K562 (cell line): ENCODE results near the gene IL15RA. TPM values are rescaled to one million over a fixed set of nuclear protein-coding genes. Genes with fewer than 3 reads are reported as not detected.
A peak's percentile ranks its signal among the peaks of the same experiment; 100 is the strongest.

ENCODE experiments used
- CBX1 ChIP-seq: sonication (generic); IDR thresholded peaks from 2 replicates; pipeline ENCODE4 v1.6.1; 2016; ENCODE audit warnings: antibody characterized with exemption, low read depth, mild to moderate bottlenecking
- CBX8 ChIP-seq: fragments of 200-600 bp; sonication (generic); IDR thresholded peaks from 2 replicates; pipeline ENCODE4 v1.6.1; 2012; ENCODE audit warnings: borderline replicate concordance, mixed run types, low read depth, mild to moderate bottlenecking, moderate library complexity, mixed read lengths, low read length, control low read depth, inconsistent platforms; ENCODE audit not compliant: poor library complexity, severe bottlenecking; ENCODE audit errors: extremely low read depth
- CEBPB ChIP-seq: fragments of 450-650 bp; IDR thresholded peaks from 2 replicates; pipeline ENCODE4 v1.6.1; 2016; ENCODE audit warnings: missing genetic modification characterization, missing compliant biosample characterization
- HMGN3 ChIP-seq: IDR thresholded peaks from 2 replicates; pipeline ENCODE4 v1.6.1; 2011; ENCODE audit warnings: borderline replicate concordance, low read depth, mild to moderate bottlenecking, mixed read lengths, low read length; ENCODE audit not compliant: insufficient read length; ENCODE audit errors: extremely low read depth
- NR2C2 ChIP-seq, 2 experiments: fragments of 200-800 bp in 1 of 2; sonication (Bioruptor generic) in 1 of 2; sonication (generic) in 1 of 2; formaldehyde crosslinking in 1 of 2; IDR thresholded peaks; 2 replicates each; pipeline versions ENCODE4 v1.6.1 to v1.8.0; 2016 to 2022; ENCODE audit warnings: mild to moderate bottlenecking in 1 of 2, missing compliant biosample characterization in 1 of 2, missing genetic modification characterization in 1 of 2, missing genetic modification reagents in 1 of 2
- NUFIP1 ChIP-seq: fragments of 450-650 bp; IDR thresholded peaks from 2 replicates; pipeline ENCODE4 v1.6.1; 2018; ENCODE audit not compliant: partially characterized antibody
- RBFOX2 ChIP-seq: fragments of 200-400 bp; formaldehyde crosslinking; IDR thresholded peaks from 2 replicates; pipeline ENCODE4 v1.6.1; 2017; ENCODE audit warnings: low read depth, mild to moderate bottlenecking, low read length, moderate library complexity
- RFX5 ChIP-seq: IDR thresholded peaks from 2 replicates; pipeline ENCODE4 v1.6.1; 2011; ENCODE audit warnings: low read depth, mild to moderate bottlenecking, improper control_type of control experiment, low read length
- SMAD2 ChIP-seq: fragments of 150-350 bp; IDR thresholded peaks from 2 replicates; pipeline ENCODE4 v1.6.1; 2014; ENCODE audit warnings: low read depth, mild to moderate bottlenecking, low read length
- SMARCB1 ChIP-seq: IDR thresholded peaks from 2 replicates; pipeline ENCODE4 v1.6.1; 2011; ENCODE audit warnings: improper control_type of control experiment, low read depth; ENCODE audit not compliant: insufficient read length
- TCFL5 ChIP-seq: fragments of 250-450 bp; sonication (Bioruptor Pico); conservative IDR thresholded peaks from 2 replicates; pipeline ENCODE4 v1.6.1; 2021; ENCODE audit warnings: mild to moderate bottlenecking, moderate library complexity, matching md5 sums
- U2AF1 ChIP-seq: fragments of 200-400 bp; formaldehyde crosslinking; optimal IDR thresholded peaks from 2 replicates; pipeline ENCODE3; 2017; ENCODE audit warnings: mild to moderate bottlenecking, low read depth, low read length, moderate library complexity
- ZBTB1 ChIP-seq: sonication (generic); formaldehyde crosslinking; IDR thresholded peaks from 2 replicates; pipeline ENCODE4 v1.8.1; 2023; ENCODE audit warnings: missing genetic modification reagents, low read depth, mild to moderate bottlenecking, borderline replicate concordance
- ZNF124 ChIP-seq: sonication (generic); formaldehyde crosslinking; IDR thresholded peaks from 2 replicates; pipeline ENCODE4 v1.8.1; 2022; ENCODE audit warnings: missing genetic modification reagents
- ZNF143 ChIP-seq: sonication (generic); formaldehyde crosslinking; IDR thresholded peaks from 2 replicates; pipeline ENCODE4 v1.9.0; 2022; ENCODE audit warnings: mild to moderate bottlenecking, missing genetic modification reagents
- polyA plus RNA-seq, 8 experiments: library from polyadenylated mRNA; depleted of rRNA in 4 of 8; stranded (reverse) in 5 of 8; unstranded in 3 of 8; fragments of >200 nt; fragmentation: Nextera tagmentation in 2 of 8; fragmentation: Illumina TruSeq in 1 of 8; extraction: Ambion mirVana in 2 of 8; extraction: Trizol in 1 of 8; gene quantifications; 2 replicates each; pipeline versions ENCODE4 v1.2.1 to v1.2.3, GENCODE V29; 2011 to 2014; ENCODE audit warnings: inconsistent platforms in 1 of 8, missing spikeins in 1 of 8
- total RNA-seq, 7 experiments: library from RNA; depleted of rRNA in 6 of 7; stranded (reverse); fragments of >200 nt in 6 of 7; fragmentation: Illumina TruSeq in 2 of 7; extraction: Trizol in 2 of 7; gene quantifications; 2 replicates each; pipeline versions ENCODE4 v1.2.1 to v1.2.3, GENCODE V29; 2011 to 2021; ENCODE audit warnings: low replicate concordance in 1 of 7
- TF ChIP-seq, protein P1 (sequence below), 2 experiments: fragments of 450-650 bp; IDR thresholded peaks; 2 replicates each; pipeline ENCODE4 v1.6.1; 2016
- TF ChIP-seq, protein P2 (sequence below): fragments of 250-450 bp; sonication (Bioruptor Pico); IDR thresholded peaks from 2 replicates; pipeline ENCODE4 v1.6.1; 2021; ENCODE audit warnings: mild to moderate bottlenecking
- TF ChIP-seq, protein P3 (sequence below): IDR thresholded peaks from 2 replicates; pipeline ENCODE4 v1.6.1; 2012; ENCODE audit warnings: low read depth, low read length, improper control_type of control experiment, borderline replicate concordance
- TF ChIP-seq, protein P4 (sequence below), 3 experiments: fragments of 200-800 bp in 1 of 3; sonication (Bioruptor generic) in 1 of 3; sonication (generic) in 1 of 3; formaldehyde crosslinking in 1 of 3; IDR thresholded peaks; 2 replicates each; pipeline versions ENCODE4 v1.6.1 to v1.8.0; 2016 to 2022; ENCODE audit warnings: mild to moderate bottlenecking in 2 of 3, missing compliant biosample characterization in 2 of 3, missing genetic modification characterization in 2 of 3, missing genetic modification reagents in 1 of 3
- TF ChIP-seq, protein P5 (sequence below): IDR thresholded peaks from 2 replicates; pipeline ENCODE4 v1.6.1; 2011; ENCODE audit not compliant: insufficient read length; ENCODE audit errors: extremely low read depth

The IL15RA gene
- total and polyA plus RNA-seq, 9 of the 15 experiments (the other 6 are each of a cell fraction or from before 2014, with no cell fraction given) = 1.2 to 11.7 (median 8.0) TPM

DNA sequence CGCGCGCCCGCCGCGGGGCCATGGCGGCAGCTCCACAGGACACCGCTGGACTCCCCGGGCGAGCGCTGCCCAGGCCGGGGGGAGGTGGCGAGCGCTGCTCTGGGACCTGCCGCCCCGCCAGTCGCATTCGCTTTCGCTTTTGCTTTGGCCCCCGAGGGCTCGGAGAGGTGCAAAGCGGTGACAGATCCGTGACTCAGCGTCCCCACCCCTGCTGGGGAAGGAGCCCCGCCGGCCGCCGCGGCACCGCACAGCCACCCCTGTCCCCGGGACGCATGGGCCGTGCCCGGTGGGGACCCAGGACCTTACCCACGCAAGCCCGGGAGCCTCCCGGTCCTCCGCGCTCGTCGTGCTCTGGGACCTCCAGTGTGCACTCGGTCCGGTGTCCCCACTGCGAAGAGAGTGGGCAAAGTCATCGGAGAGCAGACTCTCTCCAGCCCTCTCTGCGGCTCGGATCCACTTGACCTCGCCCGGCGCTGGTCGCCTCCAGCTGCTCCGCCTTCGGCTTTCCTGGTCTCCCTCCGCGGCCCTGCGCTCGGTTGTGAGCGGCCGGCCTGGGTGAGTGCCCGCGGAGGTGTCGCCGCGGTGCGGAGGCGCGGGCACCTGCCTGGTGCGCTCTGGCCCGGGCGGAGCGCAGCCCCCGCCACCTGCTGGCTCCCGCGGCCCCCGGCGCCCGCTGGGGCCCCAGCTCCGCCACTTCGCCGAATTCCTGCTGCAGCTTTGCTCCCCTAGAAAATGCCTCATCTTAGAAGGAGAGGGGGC, at the start of gene IL15RA (continued):
- TF ChIP-seq, protein P1, sequence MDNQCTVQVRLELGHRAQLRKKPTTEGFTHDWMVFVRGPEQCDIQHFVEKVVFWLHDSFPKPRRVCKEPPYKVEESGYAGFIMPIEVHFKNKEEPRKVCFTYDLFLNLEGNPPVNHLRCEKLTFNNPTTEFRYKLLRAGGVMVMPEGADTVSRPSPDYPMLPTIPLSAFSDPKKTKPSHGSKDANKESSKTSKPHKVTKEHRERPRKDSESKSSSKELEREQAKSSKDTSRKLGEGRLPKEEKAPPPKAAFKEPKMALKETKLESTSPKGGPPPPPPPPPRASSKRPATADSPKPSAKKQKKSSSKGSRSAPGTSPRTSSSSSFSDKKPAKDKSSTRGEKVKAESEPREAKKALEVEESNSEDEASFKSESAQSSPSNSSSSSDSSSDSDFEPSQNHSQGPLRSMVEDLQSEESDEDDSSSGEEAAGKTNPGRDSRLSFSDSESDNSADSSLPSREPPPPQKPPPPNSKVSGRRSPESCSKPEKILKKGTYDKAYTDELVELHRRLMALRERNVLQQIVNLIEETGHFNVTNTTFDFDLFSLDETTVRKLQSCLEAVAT (IDR thresholded peaks at IDR 0.05) = peak; percentile 54 to 58; a peak in 1 of 4 replicates
- TF ChIP-seq TCFL5 (CRISPR knock-in tag) (no peak), ZBTB1 (CRISPR knock-in tag) (peak; percentile 78; the same call in 1 of the 2 replicates), SMAD2 (no peak), RBFOX2 (peak; percentile 87), SMARCB1 (no peak), NR2C2 (CRISPR knock-in tag; IDR thresholded peaks at IDR 0.05) (peak; percentile 22; the same call in 1 of the 2 replicates), NR2C2 (tag; IDR thresholded peaks at IDR 0.05) (0 out of 2 replicates have a peak, but pooled peaks have one; percentile 33), CEBPB (tag) (no peak), NUFIP1 (no peak), U2AF1 (no peak), ZNF143 (CRISPR knock-in tag) (no peak; the same call in 1 of the 2 replicates), ZNF124 (no peak), CBX1 (no peak), CBX8 (no peak), HMGN3 (peak; percentile 74), RFX5 (no peak)
- TF ChIP-seq, protein P2, sequence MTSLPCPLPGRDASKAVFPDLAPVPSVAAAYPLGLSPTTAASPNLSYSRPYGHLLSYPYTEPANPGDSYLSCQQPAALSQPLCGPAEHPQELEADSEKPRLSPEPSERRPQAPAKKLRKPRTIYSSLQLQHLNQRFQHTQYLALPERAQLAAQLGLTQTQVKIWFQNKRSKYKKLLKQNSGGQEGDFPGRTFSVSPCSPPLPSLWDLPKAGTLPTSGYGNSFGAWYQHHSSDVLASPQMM (CRISPR knock-in tag) = no peak
- TF ChIP-seq, protein P3, sequence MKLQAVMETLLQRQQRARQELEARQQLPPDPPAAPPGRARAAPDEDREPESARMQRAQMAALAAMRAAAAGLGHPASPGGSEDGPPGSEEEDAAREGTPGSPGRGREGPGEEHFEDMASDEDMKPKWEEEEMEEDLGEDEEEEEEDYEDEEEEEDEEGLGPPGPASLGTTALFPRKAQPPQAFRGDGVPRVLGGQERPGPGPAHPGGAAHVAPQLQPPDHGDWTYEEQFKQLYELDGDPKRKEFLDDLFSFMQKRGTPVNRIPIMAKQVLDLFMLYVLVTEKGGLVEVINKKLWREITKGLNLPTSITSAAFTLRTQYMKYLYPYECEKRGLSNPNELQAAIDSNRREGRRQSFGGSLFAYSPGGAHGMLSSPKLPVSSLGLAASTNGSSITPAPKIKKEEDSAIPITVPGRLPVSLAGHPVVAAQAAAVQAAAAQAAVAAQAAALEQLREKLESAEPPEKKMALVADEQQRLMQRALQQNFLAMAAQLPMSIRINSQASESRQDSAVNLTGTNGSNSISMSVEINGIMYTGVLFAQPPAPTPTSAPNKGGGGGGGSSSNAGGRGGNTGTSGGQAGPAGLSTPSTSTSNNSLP = no peak
- TF ChIP-seq, protein P4, sequence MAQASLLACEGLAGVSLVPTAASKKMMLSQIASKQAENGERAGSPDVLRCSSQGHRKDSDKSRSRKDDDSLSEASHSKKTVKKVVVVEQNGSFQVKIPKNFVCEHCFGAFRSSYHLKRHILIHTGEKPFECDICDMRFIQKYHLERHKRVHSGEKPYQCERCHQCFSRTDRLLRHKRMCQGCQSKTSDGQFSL (CRISPR knock-in tag; IDR thresholded peaks at IDR 0.05) = no peak
- TF ChIP-seq, protein P4 (tag; IDR thresholded peaks at IDR 0.05) = no peak
- TF ChIP-seq, protein P5, sequence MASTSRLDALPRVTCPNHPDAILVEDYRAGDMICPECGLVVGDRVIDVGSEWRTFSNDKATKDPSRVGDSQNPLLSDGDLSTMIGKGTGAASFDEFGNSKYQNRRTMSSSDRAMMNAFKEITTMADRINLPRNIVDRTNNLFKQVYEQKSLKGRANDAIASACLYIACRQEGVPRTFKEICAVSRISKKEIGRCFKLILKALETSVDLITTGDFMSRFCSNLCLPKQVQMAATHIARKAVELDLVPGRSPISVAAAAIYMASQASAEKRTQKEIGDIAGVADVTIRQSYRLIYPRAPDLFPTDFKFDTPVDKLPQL = no peak
